Fibroblast of skin of right biceps (primary cell): ENCODE results near the gene ASTN2.

Source experiments
- DNase-seq: peaks from one replicate; pipeline ENCODE4 v3.0.0-alpha.2; 2013

ASTN2 gene

GRCh38 chr9:117414906-117415331 lies at the start of gene ASTN2:
Gene ASTN2, minus strand, starts transcription at chr9:117415057. Its CDS starts 119 bp downstream, at chr9:117414938.
- DNase-seq: peak; percentile 7

GRCh38 chr9:117462861-117463260 lies 48.0 kb upstream of the ASTN2 start:
- no peak for DNase-seq

GRCh38 chr9:117461386-117461785 lies 46.5 kb upstream of the ASTN2 start:
- no peak for DNase-seq

GRCh38 chr9:117460743-117461142 lies 45.9 kb upstream of the ASTN2 start:
- DNase-seq: no peak

GRCh38 chr9:117459913-117460312 lies 45.1 kb upstream of the ASTN2 start:
- no peak for DNase-seq

- no peak for DNase-seq
Measured at GRCh38 chr9:117458066-117458465, 43.2 kb upstream of the ASTN2 start.

- DNase-seq: no peak
Measured at GRCh38 chr9:117454711-117455110, 39.9 kb upstream of the ASTN2 start.

- DNase-seq: no peak
Measured at GRCh38 chr9:117453737-117454136, 38.9 kb upstream of the ASTN2 start.

GRCh38 chr9:117451311-117451710 lies 36.5 kb upstream of the ASTN2 start:
- no peak for DNase-seq

- DNase-seq: no peak
Measured at GRCh38 chr9:117448066-117448465, 33.2 kb upstream of the ASTN2 start.

- DNase-seq: no peak
Measured at GRCh38 chr9:117445631-117446030, 30.8 kb upstream of the ASTN2 start.

GRCh38 chr9:117444501-117444900 lies 29.6 kb upstream of the ASTN2 start:
- no peak for DNase-seq

- DNase-seq: no peak
Measured at GRCh38 chr9:117437283-117437682, 22.4 kb upstream of the ASTN2 start.

- DNase-seq: no peak
Measured at GRCh38 chr9:117435630-117436261, 20.9 kb upstream of the ASTN2 start.

- DNase-seq: no peak
Measured at GRCh38 chr9:117434566-117434965, 19.7 kb upstream of the ASTN2 start.

GRCh38 chr9:117430813-117431212 lies 16.0 kb upstream of the ASTN2 start:
- no peak for DNase-seq

- DNase-seq: no peak
Measured at GRCh38 chr9:117427357-117427913, 12.6 kb upstream of the ASTN2 start.

GRCh38 chr9:117425566-117425965 lies 10.7 kb upstream of the ASTN2 start:
- DNase-seq: no peak

- DNase-seq: no peak
Measured at GRCh38 chr9:117424291-117424690, 9.4 kb upstream of the ASTN2 start.

GRCh38 chr9:117418111-117418510 lies 3.3 kb upstream of the ASTN2 start:
- DNase-seq: no peak

GRCh38 chr9:117416856-117417255 lies 2.0 kb upstream of the ASTN2 start:
- DNase-seq: no peak

- DNase-seq: no peak
Measured at GRCh38 chr9:117415358-117415914, 579 bp upstream of the ASTN2 start.

- DNase-seq: peak; percentile 13
Measured at GRCh38 chr9:117414220-117414905, 494 bp downstream of the ASTN2 start.
